SU-DHL-6 (cell line): ENCODE results near the gene DRD4.

Source experiments
- H2AFZ ChIP-seq: fragments of 200-600 bp; sonication (generic); 2 replicates; pipeline ENCODE4 v1.6.1; 2014; ENCODE audit warnings: low read depth, mild to moderate bottlenecking, moderate library complexity, mixed read lengths, antibody characterized with exemption, low read length; ENCODE audit not compliant: severe bottlenecking
- H3F3A ChIP-seq: fragments of 200-600 bp; shearing (Covaris generic); 2 replicates; pipeline ENCODE4 v1.6.0; 2016; ENCODE audit warnings: antibody characterized with exemption, mild to moderate bottlenecking; ENCODE audit not compliant: insufficient read depth
- H3K27ac ChIP-seq: fragments of 200-600 bp; sonication (generic); 2 replicates; pipeline ENCODE4 v1.5.1; 2016; ENCODE audit warnings: low read depth, mild to moderate bottlenecking, low read length, moderate library complexity, mixed read lengths
- H3K27me3 ChIP-seq: fragments of 200-600 bp; sonication (generic), shearing (Covaris generic); 2 replicates; pipeline ENCODE4 v1.6.0; 2014; ENCODE audit warnings: mild to moderate bottlenecking, low read length
- H3K36me3 ChIP-seq: fragments of 200-600 bp; sonication (generic); 2 replicates; pipeline ENCODE4 v1.6.1; 2014; ENCODE audit warnings: mild to moderate bottlenecking, low read length, mixed read lengths
- H3K4me2 ChIP-seq: fragments of 300-600, 200-600 bp; shearing (Covaris generic), sonication (generic); 2 replicates; pipeline ENCODE4 v1.6.0; 2014; ENCODE audit warnings: low read length, low read depth, mild to moderate bottlenecking; ENCODE audit not compliant: poor library complexity, severe bottlenecking
- H3K4me3 ChIP-seq: fragments of 200-600 bp; sonication (generic); 2 replicates; pipeline ENCODE4 v1.5.1; 2014; ENCODE audit warnings: antibody characterized with exemption, low read length, mild to moderate bottlenecking, mixed read lengths; ENCODE audit not compliant: insufficient read depth, poor library complexity, severe bottlenecking
- H3K79me2 ChIP-seq: fragments of 200-600 bp; sonication (generic); 2 replicates; pipeline ENCODE4 v1.6.1; 2014; ENCODE audit warnings: mild to moderate bottlenecking, low read length, moderate library complexity; ENCODE audit not compliant: insufficient read depth
- H3K9ac ChIP-seq: fragments of 200-600 bp; sonication (generic); 2 replicates; pipeline ENCODE4 v1.7.0; 2014; ENCODE audit warnings: mild to moderate bottlenecking, low read length
- H3K9me2 ChIP-seq: fragments of 200-600 bp; sonication (generic); replicated peaks from 2 replicates; pipeline ENCODE4 v1.6.1; 2014; ENCODE audit warnings: low read length; ENCODE audit not compliant: insufficient read depth
- H3K9me3 ChIP-seq: fragments of 200-600 bp; sonication (generic); 2 replicates; pipeline ENCODE4 v1.6.1; 2014; ENCODE audit warnings: low read length, mixed read lengths; ENCODE audit not compliant: insufficient read depth
- H4K20me1 ChIP-seq: fragments of 200-600 bp; sonication (generic); 2 replicates; pipeline ENCODE4 v1.6.1; 2014; ENCODE audit warnings: low read depth, mild to moderate bottlenecking, antibody characterized with exemption, low read length, moderate library complexity, mixed read lengths
- CTCF ChIP-seq: fragments of 200-600 bp; sonication (generic); IDR thresholded peaks from one replicate; pipeline ENCODE4 v1.5.1; 2017; ENCODE audit warnings: antibody characterized with exemption, mild to moderate bottlenecking, low read length, moderate library complexity; ENCODE audit not compliant: insufficient read depth, poor library complexity, severe bottlenecking
- EZH2phosphoT487 ChIP-seq: fragments of 200-600 bp; sonication (generic), shearing (Covaris generic); conservative IDR thresholded peaks from 2 replicates; pipeline ENCODE4 v1.6.1; 2018; ENCODE audit warnings: mild to moderate bottlenecking, antibody characterized with exemption, low read length, moderate library complexity, mixed read lengths

Gene DRD4

GRCh38 chr11:589798-590197 is 47.3 kb upstream of the DRD4 start:
- Histone ChIP-seq H3K4me3 (no peak overlapping the region), H3F3A (no peaks in the 10 kb centered on the region), H3K27ac (no peak overlapping the region), H3K4me2 (no peak overlapping the region), H3K79me2 (no peaks in the 10 kb centered on the region), H3K9me3 (no peaks in the 10 kb centered on the region), H3K9ac (no peak overlapping the region), H2AFZ (no peak overlapping the region), H3K36me3 (peaks cover 16% of the 10 kb centered on the region; the same call in 1 of the 2 replicates), H3K9me2 (no peaks in the 10 kb centered on the region), H4K20me1 (no peaks in the 10 kb centered on the region), H3K27me3 (no peaks in the 10 kb centered on the region)
- no peak for TF ChIP-seq EZH2phosphoT487
- no peak for TF ChIP-seq CTCF

DNA sequence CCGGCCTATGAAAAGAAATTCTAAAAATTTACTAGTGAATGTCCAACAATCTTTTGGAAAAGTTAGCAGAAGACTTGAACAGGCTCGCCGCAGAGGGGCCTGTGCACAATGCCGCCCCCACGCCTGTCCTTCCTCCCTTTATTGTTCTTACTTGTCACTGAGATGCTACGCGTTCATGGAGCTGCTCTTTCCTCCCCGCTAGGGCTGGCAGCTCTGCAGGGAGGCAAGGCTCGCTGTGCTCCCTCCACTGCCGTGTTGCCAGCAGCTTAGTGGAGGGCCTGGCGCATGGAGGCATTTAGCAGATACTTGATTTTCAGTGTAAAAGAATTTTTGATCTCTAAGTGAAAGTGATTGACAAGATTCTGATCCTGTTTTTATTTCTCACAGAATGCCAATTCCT is 46.1 kb upstream of the DRD4 start:
- Histone ChIP-seq H3K36me3 (peaks cover 16% of the 10 kb centered on the region; the same call in 1 of the 2 replicates), H3K79me2 (no peaks in the 10 kb centered on the region), H3K4me2 (no peak overlapping the region), H2AFZ (no peak overlapping the region), H3K27ac (no peak overlapping the region), H3K9me2 (no peaks in the 10 kb centered on the region), H3K9me3 (no peaks in the 10 kb centered on the region), H3K9ac (no peak overlapping the region), H3K27me3 (no peaks in the 10 kb centered on the region), H4K20me1 (no peaks in the 10 kb centered on the region), H3F3A (no peaks in the 10 kb centered on the region), H3K4me3 (no peak overlapping the region)
- TF ChIP-seq EZH2phosphoT487, result no peak
- TF ChIP-seq CTCF, result no peak

DNA sequence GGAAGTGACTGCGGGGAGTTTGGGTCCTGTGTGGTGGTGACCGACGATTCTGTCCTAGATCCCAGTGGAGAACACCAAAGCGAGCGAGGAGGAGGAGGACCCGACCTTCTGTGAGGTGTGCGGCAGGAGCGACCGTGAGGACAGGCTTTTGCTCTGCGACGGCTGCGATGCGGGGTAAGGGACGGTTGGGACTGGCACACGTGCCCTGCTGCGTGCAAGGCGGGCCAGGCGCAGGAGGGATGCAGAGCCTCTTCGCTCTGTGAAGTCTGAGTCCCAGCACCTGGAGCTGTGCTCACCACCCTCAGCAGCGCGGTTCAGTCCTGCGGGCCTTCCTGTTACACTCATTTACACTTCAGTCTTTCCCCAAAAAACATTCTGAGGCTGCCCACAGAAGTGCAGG is 44.6 kb upstream of the DRD4 start:
- H3K4me3 ChIP-seq, result no peak overlapping the region
- H3K9me2 ChIP-seq, result no peaks in the 10 kb centered on the region
- H3K4me2 ChIP-seq, result no peak overlapping the region
- no peaks in the 10 kb centered on the region for H3K27me3 ChIP-seq
- H3K36me3 ChIP-seq, result peaks cover 16% of the 10 kb centered on the region; the same call in 1 of the 2 replicates
- no peaks in the 10 kb centered on the region for H3F3A ChIP-seq
- no peak overlapping the region for H3K9ac ChIP-seq
- TF ChIP-seq EZH2phosphoT487 (no peak), CTCF (no peak)
- no peaks in the 10 kb centered on the region for H4K20me1 ChIP-seq
- H2AFZ ChIP-seq, result no peak overlapping the region
- H3K79me2 ChIP-seq, result no peaks in the 10 kb centered on the region
- H3K9me3 ChIP-seq, result no peaks in the 10 kb centered on the region
- H3K27ac ChIP-seq, result no peak overlapping the region
